ENCODE results near the gene RPUSD3.

Gene RPUSD3

GRCh38 chr3:9834520-9835380 is 9.1 kb downstream of the RPUSD3 start:
- no peak for DNase-seq (ENCODE audit: low read depth, low spot score)

GRCh38 chr3:9833078-9833477 is 10.7 kb downstream of the RPUSD3 start:
- no peak for DNase-seq (ENCODE audit: low read depth, low spot score)

GRCh38 chr3:9831253-9831652 is 12.6 kb downstream of the RPUSD3 start:
- DNase-seq (ENCODE audit: low read depth, low spot score), result no peak

- no peak for DNase-seq (ENCODE audit: low read depth, low spot score)
Measured at GRCh38 chr3:9828801-9829755, 14.7 kb downstream of the RPUSD3 start.

GRCh38 chr3:9826815-9827573 is 16.8 kb downstream of the RPUSD3 start:
- no peak for DNase-seq (ENCODE audit: low read depth, low spot score)

GRCh38 chr3:9825451-9826040 is 18.3 kb downstream of the RPUSD3 start:
- no peak for DNase-seq (ENCODE audit: low read depth, low spot score)

- DNase-seq (ENCODE audit: low read depth, low spot score), result no peak
Measured at GRCh38 chr3:9820946-9821345, 22.9 kb downstream of the RPUSD3 start.

GRCh38 chr3:9820543-9820942 is 23.3 kb downstream of the RPUSD3 start:
- DNase-seq (ENCODE audit: low read depth, low spot score), result no peak

GRCh38 chr3:9818666-9819335 is 25.0 kb downstream of the RPUSD3 start:
- no peak for DNase-seq (ENCODE audit: low read depth, low spot score)

- no peak for DNase-seq (ENCODE audit: low read depth, low spot score)
Measured at GRCh38 chr3:9817436-9817835, 26.4 kb downstream of the RPUSD3 start.

GRCh38 chr3:9815986-9816385 is 27.8 kb downstream of the RPUSD3 start:
- no peak for DNase-seq (ENCODE audit: low read depth, low spot score)

GRCh38 chr3:9812870-9813483 is 30.8 kb downstream of the RPUSD3 start:
- DNase-seq (ENCODE audit: low read depth, low spot score), result no peak

GRCh38 chr3:9810846-9811245 is 33.0 kb downstream of the RPUSD3 start:
- no peak for DNase-seq (ENCODE audit: low read depth, low spot score)

GRCh38 chr3:9810433-9810770 is 33.4 kb downstream of the RPUSD3 start:
- DNase-seq (ENCODE audit: low read depth, low spot score), result no peak

GRCh38 chr3:9809615-9810432 is 34.0 kb downstream of the RPUSD3 start, which contains the start of gene TTLL3:
TTLL3 (plus strand) TSS chr3:9810262; CDS start chr3:9810662, 400 bp downstream.
- DNase-seq (ENCODE audit: low read depth, low spot score), result no peak

GRCh38 chr3:9809239-9809614 is 34.6 kb downstream of the RPUSD3 start:
- DNase-seq (ENCODE audit: low read depth, low spot score), result no peak

GRCh38 chr3:9808345-9809037 is 35.3 kb downstream of the RPUSD3 start:
- no peak for DNase-seq (ENCODE audit: low read depth, low spot score)

- DNase-seq (ENCODE audit: low read depth, low spot score), result no peak
Measured at GRCh38 chr3:9807981-9808344, 35.8 kb downstream of the RPUSD3 start.

Measured in brain pericyte (primary cell).